Anterior cingulate cortex (tissue), 58 donors: Measurements from ENCODE around the gene PAM16.
"Not testable (repeated sequence)": the region's sequence is repeated elsewhere in the genome, so short reads cannot be mapped to it uniquely, and the experiment has no call there.

Experiments used
- DNase-seq, 58 donors: peaks; one replicate each; lab custom pipeline; 2025; lab: John Stamatoyannopoulos, UW

The PAM16 gene

DNA sequence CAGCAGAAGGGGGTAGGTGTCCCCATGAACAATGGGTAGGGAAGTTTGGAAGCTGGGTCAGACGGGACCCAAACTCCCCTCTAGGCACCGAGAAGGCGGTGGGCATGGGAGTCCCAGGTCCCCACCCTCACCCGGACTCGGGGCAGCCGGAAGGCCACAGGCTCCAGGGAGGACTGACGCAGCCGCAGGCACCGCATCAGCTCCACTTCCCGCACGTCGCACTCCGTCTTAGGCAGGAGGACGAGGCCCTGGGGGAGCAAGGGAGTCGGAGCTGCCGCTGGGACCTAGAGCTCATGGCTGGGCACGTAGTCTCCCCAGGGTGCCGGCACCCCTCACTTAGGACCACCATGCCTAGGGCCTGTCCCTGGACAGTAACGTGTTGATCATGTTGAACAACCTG, 7.1 kb upstream of the PAM16 start:
- DNase-seq, result no peak

DNA sequence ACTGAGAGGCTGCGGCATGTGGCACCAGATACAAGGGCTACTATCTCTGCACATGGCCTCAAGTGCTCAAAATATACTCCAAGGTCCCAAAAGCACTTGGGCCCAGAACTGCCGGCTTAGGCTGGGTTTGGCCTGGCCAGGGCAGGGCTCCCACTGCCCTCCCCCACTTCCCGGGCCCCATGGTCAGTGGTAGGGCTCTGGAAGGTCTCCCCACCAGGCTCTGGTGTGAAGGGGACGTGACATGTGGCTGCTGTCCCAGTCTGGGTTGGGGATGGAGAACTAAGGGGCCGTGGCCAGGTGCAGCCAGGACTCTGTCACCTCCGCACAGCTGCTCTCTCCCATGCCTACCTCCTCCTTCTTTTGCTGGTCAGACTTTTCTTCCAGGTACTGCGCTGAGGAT, 5.7 kb upstream of the PAM16 start:
- DNase-seq, result no peak

DNA sequence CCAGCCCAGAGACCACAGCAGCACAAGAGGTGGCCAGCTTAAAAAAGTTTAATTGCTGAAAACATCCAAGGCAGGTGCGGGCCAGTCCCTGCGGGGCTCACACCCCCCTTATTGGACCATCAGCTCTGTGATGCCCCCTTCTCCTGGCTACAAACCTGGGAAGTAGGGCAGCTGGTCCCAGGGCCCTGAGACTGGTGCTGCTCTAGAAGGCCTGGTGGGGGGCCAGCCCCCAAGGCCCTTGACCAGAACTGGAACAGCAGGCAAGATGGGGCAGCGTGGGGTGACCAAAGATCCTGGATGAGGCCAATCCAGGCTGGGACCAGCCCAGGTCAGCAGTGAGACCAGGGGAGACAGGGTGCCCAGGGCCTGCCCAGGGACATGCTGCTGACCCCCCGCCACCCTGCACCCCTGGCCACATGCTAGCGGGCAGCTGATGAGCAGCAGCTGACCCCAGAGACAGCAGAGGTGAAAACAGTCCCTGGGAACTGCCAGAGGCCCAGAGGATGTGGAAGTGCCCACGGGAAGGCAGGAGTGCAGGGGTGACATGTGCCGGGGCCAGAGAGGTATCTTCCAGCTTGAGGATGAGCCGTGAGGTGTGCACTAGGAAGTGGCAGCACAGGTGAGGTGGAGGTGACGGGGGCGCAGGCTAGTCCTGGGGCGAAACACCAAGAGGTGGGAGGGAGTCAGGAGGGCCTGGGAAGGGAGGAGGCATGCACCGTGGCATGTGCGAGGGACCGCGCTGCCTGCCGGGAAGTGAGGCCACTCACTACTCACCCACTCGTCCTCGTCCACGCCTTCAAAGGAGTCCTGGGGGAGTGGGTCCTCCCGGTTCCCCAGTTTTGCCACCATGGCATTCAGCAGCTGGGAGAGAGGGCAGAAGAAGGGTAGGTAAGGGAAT, 3.6 kb upstream of the PAM16 start:
- DNase-seq, result no peak

- DNase-seq, result no peak
These were observed 2.6 kb upstream of the PAM16 start for GRCh38 chr16:4353675-4354074.

- DNase-seq, result no peak
These were observed 1.7 kb upstream of the PAM16 start for GRCh38 chr16:4352843-4353242.

GRCh38 chr16:4351880-4352279, 759 bp upstream of the PAM16 start:
- no peak for DNase-seq

GRCh38 chr16:4350365-4350786, 745 bp downstream of the PAM16 start:
- no peak for DNase-seq

DNA sequence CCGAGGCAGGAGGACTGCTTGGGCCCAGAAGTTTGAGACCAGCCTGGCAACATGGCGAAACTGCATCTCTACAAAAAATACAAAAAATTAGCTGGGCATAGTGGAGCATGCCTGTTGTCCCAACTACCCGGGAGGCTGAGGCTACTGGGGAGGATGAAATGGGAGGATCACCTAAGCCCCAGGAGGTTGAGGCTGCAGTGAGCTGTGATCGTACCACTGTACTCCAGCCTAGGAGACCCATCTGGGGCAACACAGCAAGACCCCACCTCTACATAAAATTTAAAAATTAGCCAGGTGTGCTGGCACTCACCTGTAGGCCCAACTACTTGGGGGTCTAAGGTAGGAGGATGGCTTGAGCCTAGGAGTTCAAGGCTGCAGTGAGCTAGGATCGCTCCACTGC, 1.8 kb downstream of the PAM16 start:
- DNase-seq, result no peak

- no peak for DNase-seq
These were observed 3.2 kb downstream of the PAM16 start for GRCh38 chr16:4347765-4348509.

DNA sequence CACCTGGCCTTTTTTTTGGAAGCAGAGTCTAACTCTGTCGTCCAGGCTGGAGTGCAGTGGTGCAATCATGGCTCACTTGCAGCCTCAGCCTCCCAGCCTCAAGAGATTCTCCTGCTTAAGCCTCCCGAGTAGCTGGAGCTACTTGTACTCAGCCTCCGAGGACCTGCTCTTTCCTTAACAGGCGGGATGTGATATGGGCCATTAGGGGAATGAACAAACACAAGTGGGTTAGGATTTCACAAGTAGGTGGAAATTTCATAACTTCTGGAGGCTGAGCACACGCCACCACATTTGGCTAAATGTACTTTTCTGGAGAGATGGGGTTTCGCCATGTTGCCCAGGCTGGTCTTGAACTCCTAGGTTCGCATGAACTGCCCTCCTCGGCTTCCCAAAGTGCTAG, 4.1 kb downstream of the PAM16 start:
- DNase-seq, result no peak

DNA sequence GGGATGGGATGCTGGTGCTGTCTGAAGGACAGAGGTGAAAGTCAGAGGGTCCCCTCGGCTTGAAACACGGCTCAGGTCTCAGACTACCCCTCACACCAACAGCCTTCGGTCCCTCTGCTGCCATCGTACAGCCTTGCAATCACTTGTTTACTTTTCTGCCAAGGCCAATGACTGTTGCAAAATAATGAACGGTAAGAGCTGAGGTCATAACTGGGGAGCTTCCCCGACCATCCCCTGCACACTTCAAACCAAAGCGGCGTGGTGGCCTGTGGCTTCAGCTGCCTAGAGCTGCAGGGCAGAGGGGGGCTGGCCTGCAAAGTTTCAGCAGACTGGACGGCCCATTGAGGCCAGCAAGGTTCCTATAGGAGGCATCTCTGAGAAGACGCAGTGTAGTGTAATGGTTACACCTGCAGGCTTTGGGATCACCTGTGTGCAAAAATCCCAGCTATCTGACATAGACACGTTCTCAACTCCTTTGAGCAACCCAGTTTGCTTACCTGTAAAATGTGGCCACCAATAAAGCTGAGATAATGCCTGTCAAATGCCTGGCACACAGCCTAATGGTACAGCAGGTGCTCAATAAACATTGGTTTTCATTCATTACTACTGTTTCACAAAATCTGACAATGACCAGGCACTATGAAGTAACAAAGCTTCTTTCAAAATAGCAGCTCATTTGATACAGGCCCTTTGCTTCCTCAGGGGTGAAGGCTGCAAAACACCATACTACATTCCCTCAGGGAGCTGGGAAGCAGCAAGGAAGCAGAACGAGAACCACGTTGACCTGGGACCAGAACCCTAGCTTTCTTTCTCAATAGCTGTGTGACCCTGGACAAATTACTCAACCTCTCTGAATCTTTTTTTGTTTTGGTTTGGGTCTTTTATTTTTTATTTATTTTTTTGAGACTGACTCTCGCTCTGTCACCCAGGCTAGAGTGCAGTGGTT, 5.0 kb downstream of the PAM16 start:
- DNase-seq, result no peak

DNA sequence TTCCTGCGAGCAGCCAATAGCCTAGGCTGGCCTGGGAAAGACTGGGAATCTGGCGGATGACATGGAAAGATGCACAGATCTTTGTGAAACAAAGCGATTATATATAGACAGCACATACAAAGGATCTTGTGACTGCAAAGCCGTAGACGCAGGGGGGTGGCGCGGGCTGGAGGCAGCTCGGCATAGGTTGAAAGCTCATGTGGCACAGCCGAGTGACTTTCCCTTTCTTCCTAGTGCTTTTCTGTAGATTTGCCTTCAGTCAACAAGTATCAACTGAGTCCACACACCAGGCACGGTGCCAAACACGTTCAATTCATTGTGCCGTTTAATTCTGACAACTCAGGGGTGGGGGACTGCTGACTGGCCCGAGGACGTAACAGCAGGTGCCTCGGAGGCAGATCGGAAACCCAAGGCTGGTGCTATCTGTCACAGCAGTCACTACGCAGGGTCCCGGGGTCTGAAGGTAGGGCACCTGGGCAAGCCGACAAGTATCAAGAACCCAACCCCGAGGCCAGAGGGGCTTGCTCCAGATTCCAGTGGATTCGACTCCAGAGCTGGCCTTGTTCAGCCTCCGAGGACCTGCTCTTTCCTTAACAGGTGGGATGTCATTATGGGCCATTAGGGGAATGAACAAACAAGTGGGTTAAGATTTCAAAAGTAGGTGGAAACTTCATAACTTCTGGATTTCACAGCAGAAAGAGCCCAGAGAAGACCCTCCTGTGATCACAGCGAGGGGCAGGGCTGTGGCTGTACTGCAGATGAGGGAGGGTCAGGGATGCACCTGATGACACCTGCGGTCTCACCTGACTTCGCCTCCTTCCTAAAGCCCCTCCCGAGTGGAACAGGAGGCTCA, 5.9 kb downstream of the PAM16 start:
- peak in 56 of 58 donors; percentile 5 to 83 (median 62) for DNase-seq

DNA sequence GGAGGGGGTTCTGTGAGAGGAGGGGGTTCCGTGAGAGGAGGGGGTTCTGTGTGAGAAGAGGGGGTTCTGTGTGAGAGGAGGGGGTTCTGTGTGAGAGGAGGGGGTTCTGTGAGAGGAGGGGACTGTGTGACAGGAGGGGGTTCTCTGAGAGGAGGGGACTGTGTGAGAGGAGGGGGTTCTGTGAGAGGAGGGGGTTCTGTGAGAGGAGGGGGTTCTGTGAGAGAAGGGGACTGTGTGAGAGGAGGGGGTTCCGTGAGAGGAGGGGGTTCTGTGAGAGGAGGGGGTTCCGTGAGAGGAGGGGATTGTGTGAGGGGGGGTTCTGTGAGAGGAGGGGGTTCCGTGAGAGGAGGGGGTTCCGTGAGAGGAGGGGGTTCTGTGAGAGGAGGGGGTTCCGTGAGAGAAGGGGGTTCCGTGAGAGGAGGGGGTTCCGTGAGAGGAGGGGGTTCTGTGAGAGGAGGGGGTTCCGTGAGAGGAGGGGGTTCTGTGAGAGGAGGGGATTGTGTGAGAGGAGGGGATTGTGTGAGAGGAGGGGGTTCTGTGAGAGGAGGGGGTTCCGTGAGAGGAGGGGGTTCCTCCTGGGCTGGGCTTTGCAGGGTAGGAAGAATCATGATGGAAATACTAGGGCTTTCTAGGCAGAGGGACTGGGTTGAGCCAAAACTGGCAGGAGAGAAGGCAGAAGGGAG, 6.7 kb downstream of the PAM16 start:
- DNase-seq, result not testable (repeated sequence)

- no peak for DNase-seq
These were observed 8.0 kb downstream of the PAM16 start for GRCh38 chr16:4342866-4343744.

- DNase-seq, result no peak
These were observed 9.9 kb downstream of the PAM16 start for GRCh38 chr16:4341250-4341649.

- DNase-seq, result no peak
These were observed 10.7 kb downstream of the PAM16 start for GRCh38 chr16:4340443-4340842.

DNA sequence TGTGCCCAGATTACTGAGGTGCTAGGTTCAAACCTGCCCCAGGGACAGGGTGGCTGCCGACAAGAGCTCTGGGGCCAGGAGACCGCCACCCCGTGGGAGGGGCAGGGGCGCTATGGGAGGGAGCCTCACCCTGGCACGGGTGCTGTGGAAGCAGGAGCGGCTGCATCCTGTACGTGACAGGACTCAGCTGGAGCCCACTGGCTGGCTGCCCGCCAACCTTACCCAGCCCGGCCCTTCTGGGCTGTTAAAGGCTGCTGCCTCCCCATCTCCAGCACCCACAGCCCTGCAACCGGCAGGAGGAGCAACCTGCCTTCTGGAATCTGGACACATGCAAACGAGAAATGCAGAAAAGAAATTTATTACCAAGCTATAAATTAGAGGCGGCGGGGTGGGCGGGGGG, 11.2 kb downstream of the PAM16 start:
- DNase-seq, result peak in 3 of 58 donors; percentile 13 to 50 (median 25)

- DNase-seq, result no peak
These were observed 11.7 kb downstream of the PAM16 start for GRCh38 chr16:4339455-4339854.
